ENCODE data around the gene TBC1D14. TPM values are rescaled to one million over a fixed set of nuclear protein-coding genes. Genes with fewer than 3 reads are reported as not detected.

Gene TBC1D14
- total and polyA plus RNA-seq, 10 of the 15 experiments (the other 5 are each of a cell fraction or from before 2014, with no cell fraction given): 0.87 to 39.3 (median 30.1) TPM

DNA sequence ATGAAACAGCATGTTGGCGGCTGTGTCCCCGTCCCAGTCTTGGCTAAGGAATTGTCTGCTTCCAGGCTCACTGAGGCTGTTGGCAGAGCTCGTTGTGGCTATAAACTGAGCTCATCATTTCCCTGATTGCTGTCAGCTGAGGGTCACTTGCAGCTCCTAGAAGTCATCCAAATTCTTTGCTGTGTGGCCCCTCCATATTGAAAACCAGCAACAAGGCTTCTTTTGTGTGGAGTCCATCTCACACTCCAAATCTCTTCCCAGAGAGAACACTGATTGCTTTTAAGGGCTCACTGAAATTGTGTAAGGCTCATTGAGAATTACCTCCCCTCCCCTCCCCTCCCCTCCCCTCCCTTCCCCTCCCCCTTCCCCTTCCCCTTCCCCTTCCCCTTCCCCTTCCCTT, 23.3 kb downstream of the TBC1D14 start:
- peaks cover 5% of the 10 kb centered on the region; the same call in 1 of the 2 replicates for H4K20me1 ChIP-seq (ENCODE audit: control insufficient read depth, insufficient read depth)
- WGBS (ENCODE audit: insufficient coverage, insufficient replicate concordance, low lambda C conversion rate, missing lambda C conversion rate): 97% methylated on average over 3 of the region's 3 CpGs
- FAIRE-seq (no peak), ATAC-seq (no peak), DNase-seq (ENCODE audit: low read depth, low spot score) (no peak)
- H3K4me3 ChIP-seq: no peak overlapping the region
- SMC1A ChIA-PET (ENCODE audit: uncharacterized antibody, unreplicated experiment): interaction anchor here (0.7 kb wide), 1 partner anchor 33 kb away, joined by 3 read pairs; no protein-coding TSS in a partner anchor
- no peaks in the 10 kb centered on the region; the same call in 1 of the 2 replicates for H3K79me2 ChIP-seq (ENCODE audit: control insufficient read depth, insufficient read depth, low read length)
- no TSS peak for BruUV-seq (replicated peaks)
- POLR2A ChIA-PET: no interaction called here
- no peaks in the 10 kb centered on the region; the same call in 2 of the 3 replicates for H3K9me3 ChIP-seq (replicated peaks; ENCODE audit: control insufficient read depth, insufficient read depth, low read length)
- H3K4me2 ChIP-seq (ENCODE audit: control insufficient read depth, insufficient read depth): no peak overlapping the region
- no peak overlapping the region for H2AFZ ChIP-seq (ENCODE audit: control insufficient read depth, low read depth, low read length)
- no peaks in the 10 kb centered on the region for H3K27me3 ChIP-seq (replicated peaks in 1 of 2; ENCODE audit: control insufficient read depth in 2 of 2, insufficient read depth in 2 of 2, low read length in 1 of 2)
- TF ChIP-seq, protein P1, sequence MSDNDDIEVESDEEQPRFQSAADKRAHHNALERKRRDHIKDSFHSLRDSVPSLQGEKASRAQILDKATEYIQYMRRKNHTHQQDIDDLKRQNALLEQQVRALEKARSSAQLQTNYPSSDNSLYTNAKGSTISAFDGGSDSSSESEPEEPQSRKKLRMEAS (IDR thresholded peaks at IDR 0.05; ENCODE audit: low read depth, low read length): no peak
- TF ChIP-seq HCFC1 (IDR thresholded peaks at IDR 0.05; ENCODE audit: low read length) (no peak), LARP7 (IDR thresholded peaks at IDR 0.05) (no peak), CEBPB (IDR thresholded peaks at IDR 0.05; ENCODE audit: borderline replicate concordance in 1 of 2, low read depth in 2 of 2, low read length in 2 of 2) (no peak), POU2F2 (IDR thresholded peaks at IDR 0.05; ENCODE audit: borderline replicate concordance, low read depth, low read length) (no peak), MTA2 (IDR thresholded peaks at IDR 0.05; ENCODE audit: low read depth) (no peak), NR2F1 (conservative IDR thresholded peaks at IDR 0.05) (no peak), IRF4 (IDR thresholded peaks at IDR 0.05; ENCODE audit: low read depth, low read length) (no peak)
- TF ChIP-seq, protein P2, sequence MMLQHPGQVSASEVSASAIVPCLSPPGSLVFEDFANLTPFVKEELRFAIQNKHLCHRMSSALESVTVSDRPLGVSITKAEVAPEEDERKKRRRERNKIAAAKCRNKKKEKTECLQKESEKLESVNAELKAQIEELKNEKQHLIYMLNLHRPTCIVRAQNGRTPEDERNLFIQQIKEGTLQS (IDR thresholded peaks at IDR 0.05; ENCODE audit: borderline replicate concordance, extremely low read depth, low read depth, low read length): no peak
- CTCF ChIA-PET: no interaction called here
- in situ Hi-C loops (cut with MboI) (no loop called here), intact Hi-C loops (cut with micrococcal nuclease; ENCODE audit: unreplicated experiment) (no loop called here)
- H3K27ac ChIP-seq (ENCODE audit: control insufficient read depth, insufficient read depth): no peak overlapping the region
- H3K9ac ChIP-seq (ENCODE audit: control insufficient read depth, insufficient read depth, low read length): no peak overlapping the region
- RAD21 ChIA-PET (ENCODE audit: unreplicated experiment): interaction anchor here (0.5 kb wide), 1 partner anchor 35 kb away, joined by 3 read pairs; no protein-coding TSS in a partner anchor
- no peaks in the 10 kb centered on the region; a peak in 3 of 4 replicates for H3K36me3 ChIP-seq (ENCODE audit: control insufficient read depth in 2 of 2, insufficient read depth in 2 of 2, low read length in 1 of 2)
- no peaks in the 10 kb centered on the region; the same call in 1 of the 2 replicates for H3K4me1 ChIP-seq (ENCODE audit: control insufficient read depth, insufficient read depth, low read length)
